Stimulated activated CD4-positive, alpha-beta T cell treated with anti-CD3 and anti-CD28 coated beads, Interleukin-4, amount 100 ng/mL, for 24 hours (primary cell): Measurements from ENCODE around the gene DSE.

ENCODE experiments used
- DNase-seq: peaks from one replicate; pipeline ENCODE4 v3.0.0-alpha.2; 2020

The DSE gene

DNA sequence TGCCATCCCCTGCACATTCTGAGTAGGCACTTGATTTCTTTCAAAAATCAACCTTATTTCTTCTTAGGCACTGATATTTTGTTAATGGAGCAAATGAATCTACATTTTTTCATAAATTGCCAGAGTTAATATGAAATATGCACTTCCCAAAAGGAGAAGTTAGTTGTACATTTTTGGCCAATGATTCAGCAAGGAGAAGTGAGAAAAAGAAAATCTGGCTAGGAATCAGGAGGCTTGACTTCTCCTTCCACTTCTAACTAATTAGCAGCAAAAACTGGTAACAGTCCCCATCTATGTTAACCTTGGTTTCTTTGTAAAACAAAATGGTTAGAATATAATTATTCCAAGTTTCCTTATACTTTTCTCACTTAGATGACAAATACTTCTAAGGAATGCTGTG lies 7.0 kb upstream of the DSE start:
- no peak for DNase-seq

DNA sequence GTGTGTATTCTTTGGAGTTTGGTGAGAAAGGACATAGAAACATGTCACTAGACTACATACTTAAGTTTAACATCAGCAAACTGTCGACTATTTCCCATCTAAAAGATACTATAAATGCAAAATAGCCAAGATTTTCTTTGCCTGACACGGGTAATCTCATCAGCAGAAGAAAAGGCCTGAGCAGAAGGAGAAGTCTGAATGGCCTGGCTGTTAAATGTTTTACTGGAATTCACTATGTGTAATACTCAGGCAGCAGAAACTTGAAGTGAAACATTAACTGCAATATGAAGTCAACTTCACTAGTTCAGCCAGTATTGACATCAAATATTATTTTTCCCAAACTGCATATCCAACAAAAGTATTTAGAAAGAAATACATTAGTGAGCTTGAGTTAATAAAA lies 6.4 kb upstream of the DSE start:
- DNase-seq: no peak

DNA sequence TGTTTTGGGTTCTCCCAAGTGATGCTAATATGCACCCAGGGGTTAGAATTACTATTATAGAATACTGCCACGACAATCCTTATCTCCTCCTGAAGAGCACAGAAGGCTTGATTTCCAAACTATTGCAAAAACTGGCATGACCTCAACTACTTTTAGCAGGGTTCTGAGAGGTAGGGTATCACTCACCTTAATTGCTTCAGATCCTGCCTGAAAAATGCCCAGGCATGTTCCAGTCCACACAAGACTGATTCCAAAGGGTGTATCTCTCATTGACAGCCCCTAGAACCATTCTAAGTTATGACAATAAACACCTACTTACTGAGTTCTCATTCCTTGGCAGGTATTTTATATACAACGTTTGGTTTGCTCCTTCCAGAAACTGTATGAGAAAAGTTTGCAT lies 5.0 kb upstream of the DSE start:
- DNase-seq: no peak

DNA sequence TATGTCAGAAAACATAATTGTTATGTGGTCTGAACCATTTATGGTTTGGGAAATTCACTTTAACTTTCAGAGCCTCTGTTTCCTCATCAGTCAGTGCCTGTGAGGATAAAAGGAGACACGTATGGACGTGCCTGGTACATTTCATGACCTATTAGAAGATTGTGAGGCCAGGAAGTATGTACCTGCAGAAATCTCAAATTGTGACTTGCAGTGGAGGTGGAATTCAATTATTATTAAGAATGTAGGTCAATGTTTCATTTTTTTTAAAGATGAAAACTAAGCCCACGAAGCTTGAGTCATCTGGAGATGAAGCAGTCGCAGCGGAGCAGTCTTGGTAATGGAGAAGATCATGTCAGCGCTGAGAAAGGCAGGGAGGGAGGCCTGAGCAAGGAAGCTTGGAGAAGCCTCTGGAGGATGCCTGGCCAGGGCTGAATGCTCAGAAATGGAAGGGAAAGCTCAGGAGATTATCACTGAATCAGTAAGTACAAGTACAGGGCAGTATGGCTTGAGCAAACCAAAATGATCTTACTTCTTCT lies 3.9 kb upstream of the DSE start:
- DNase-seq: no peak

DNA sequence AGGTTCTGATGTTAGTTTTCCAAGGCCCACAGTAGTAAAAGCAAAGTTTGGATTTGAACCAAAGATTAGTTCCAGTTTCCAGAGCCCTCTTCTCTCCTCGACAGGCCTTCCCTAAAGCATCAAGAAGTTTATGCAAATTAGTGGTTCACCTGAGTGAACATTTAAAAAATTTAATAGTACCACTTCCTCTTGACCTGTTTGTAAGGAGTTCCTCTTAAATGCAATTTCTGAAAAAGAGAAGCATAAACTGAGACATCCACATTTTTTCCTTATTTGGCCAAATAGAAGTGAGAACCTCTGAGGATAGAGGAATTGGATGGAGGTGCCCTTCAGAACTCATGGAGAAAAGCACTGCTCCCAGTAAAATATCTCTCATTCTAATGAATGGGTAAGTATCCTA lies 1.2 kb upstream of the DSE start:
- DNase-seq: no peak

DNA sequence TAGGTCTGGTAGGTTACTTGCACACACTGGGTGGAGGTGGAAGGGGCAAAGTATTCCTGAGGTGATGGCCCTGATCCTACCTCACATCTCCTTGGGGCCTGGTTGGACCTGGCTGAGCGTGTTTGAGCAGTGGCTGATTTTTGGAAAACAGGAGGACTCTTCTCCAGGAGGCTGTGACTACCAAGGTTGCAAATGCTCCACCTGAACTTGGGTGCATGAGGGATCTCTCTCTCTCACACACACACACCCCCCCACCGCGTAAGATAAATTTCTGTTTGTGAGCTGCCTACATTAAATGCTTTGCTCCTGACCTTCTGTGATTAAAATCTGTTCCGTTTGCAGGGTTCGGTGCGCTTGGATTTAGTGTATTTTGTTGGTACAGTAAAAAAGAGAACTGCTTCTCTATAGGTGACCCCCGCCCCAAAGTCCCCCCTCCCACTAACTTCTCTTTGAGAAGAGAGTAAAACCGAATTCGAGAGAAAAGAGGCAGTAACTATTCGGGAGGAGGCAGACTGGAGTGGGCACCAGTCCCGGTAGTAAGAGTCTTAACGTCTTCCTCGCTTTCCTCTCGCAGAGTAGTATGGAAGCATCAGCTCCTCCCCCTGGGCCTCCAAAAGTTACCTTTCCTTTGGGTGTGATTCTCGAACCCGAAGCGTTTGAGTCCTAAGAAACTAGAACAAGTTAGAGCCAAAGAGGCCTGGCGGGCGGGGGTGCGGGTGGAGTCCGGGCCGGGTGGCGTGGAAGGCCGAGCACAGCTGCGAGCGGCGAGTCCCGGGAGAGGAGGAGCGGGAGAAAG lies 585 bp upstream of the DSE start:
- DNase-seq: no peak

DNA sequence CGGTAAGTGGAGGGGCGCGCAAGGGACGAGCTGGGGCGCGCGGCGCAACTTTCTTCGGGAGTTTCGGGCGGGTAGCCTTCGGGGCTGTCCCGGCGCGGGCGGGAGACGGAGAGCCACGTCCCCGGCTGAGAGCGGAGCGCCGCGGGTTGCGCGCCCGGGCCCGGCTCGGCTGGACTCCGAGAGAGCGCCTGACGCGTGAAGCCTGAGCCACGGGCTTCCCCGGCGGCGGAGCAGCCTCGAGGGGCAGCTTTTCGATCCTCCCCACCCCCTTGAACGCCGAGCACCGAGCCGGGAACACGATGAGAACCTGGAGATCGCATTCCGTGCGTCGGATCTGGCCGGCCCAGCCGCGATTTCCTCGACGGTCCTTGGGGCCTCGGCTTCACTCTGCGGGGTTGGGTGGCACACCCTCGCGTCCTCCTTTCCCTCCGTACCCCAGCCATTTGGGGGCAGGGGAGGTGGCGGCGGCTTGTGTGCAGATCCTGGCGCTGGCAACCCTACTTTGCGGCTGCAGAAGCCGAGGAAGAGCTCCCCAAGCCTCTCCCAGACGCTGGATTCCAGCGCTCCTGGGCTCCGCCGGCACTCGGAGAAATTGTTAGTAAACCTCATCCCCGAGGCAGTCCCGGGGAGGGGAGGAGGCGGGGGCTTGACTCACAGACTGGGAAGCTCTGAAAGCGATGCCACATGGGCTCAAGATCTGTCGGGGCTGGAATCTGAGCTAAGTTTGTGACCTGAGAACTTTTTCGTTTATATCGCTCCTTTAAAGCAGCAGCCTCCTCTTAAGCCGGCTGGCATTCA lies 572 bp downstream of the DSE start:
- peak; percentile 34 for DNase-seq

DNA sequence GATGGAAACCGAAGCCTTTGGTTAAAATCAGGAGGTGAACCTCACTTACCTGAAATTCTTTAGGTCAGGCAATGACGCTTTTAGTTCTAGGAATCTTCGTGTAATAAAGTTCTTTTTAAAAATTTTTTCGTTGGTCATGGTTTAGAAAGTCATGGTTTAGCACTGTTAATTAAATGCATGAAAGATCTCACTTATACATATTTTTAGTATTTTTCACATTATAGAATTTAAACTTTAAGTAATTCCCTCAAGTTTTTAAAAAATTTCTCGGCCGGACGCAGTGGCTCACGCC lies 1.1 kb downstream of the DSE start:
- no peak for DNase-seq

DNA sequence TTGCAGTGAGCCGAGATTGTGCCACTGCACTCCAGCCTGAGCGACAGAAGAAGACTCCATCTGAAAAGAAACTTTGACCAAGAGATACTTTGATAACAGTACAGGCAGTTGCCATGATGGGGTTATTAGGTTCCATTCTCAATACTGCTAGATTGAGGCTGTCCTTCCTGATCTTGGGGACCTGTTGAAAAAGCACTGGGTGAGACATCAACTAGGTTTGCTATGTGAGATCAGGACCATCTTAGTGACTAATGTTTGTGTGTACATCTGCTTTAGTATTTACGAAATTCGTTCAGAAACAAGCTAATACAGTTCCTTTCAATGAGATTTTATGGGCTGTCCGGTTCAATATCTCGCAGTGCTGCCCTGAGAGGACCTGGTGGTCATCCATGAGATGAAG lies 2.6 kb downstream of the DSE start:
- no peak for DNase-seq

DNA sequence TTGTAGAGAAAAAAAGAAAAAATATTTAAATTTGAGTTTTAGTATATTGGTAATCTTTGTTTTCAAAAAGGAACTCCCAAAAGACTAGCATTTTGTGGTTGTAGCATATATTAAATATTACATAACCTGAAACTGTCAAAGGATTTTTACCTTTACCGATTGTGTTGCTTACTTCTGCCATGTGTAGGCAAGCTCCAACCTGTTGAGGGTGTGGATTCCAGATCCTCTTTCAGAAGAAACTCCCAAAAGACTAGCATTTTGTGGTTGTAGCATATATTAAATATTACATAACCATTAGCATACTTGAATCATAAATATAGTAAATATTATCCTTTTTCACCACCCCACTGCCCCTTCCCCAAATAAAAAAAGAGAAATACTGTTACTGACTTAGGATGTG lies 3.2 kb downstream of the DSE start:
- DNase-seq: no peak

DNA sequence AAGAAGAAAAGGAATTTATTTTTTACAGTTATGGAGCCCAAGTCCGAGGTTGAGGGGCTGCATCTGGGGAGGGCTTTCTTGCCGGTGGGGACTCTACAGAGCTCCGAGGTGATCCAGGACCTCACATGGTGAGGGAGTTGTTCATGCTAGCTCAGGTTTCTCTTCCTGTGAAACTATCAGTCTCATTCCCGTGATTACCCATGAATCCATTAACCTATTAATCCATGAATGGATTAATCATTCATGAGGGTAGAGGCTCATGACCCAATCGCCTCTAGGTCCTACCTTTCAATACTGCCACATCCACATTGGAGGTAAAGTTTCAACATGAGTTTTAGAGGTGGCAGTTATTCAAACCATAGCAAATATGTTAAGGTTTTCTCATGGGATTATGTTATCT lies 3.8 kb downstream of the DSE start:
- no peak for DNase-seq

DNA sequence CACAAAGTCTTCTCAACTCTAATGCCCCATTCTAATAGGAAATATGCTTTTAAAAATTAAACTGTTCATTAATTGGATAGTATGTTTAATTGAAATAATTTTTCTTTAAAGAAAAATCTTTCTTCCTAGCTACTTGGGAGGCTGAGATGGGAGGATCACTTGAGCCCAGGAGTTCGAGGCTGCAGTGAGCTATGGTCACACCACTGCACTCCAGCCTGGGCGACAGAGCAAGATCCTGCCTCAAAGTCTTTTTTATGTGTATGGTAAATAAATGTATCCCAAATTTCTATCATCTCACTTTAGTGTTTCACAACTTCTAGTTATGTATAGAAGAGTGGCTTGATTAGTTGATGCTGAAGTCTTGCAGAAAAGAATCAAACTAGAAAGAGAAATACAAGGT lies 4.5 kb downstream of the DSE start:
- DNase-seq: no peak

DNA sequence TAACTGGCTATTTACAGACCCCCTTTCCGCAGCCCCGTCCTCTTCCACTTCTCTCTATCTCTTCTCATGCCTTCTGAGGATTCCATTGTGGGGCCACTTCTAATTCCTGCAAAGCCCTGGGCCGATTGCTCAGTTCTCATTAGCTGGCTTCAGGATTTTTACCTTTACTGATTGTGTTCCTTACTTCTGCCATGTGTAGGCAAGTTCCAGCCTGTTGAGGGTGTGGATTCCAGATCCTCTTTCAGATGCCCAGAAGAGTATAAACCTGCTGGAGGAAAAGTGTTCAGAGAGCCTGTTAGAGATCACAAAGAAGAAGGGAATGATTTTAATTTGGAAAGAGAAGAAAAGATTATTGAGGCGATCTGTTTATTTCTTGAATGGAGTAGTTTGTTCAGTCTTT lies 5.4 kb downstream of the DSE start:
- no peak for DNase-seq

DNA sequence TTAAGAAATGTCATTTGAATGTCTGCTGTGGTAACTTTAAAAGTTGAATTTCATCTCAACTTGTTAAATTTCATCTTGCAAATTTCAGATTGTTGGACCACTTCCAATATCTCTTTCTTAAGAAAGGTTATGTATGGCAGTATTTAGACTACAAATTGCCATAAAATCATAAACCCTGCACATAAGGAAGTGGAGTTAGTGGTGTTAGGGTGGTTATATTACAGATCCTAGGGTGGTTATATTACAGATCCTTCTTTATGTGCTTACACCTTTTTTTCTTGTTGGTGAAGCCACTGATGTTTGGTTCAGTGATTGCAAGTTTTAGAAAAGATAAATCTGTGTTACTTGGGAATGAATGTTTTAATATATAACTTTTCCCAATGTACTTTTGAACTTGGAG lies 9.0 kb downstream of the DSE start:
- DNase-seq: no peak

DNA sequence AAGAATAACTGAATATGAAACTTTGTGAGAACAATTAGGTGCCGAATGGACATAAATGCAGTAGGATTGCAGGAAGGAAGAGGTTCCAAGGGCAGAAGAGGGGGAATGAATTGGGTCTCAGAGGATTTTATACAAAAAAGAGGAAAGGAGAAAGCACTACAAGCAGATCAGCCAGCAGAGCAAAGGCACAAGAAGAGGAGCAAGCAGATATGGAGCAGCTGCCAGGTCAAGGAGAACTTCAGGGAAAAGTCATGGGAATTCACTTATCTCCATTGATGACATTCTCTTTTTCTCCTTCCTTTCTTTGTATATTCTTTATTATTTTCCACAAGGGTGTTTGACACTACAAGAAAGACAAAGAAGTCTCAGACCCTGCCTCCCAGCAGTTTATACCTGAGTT lies 9.6 kb downstream of the DSE start:
- DNase-seq: no peak

DNA sequence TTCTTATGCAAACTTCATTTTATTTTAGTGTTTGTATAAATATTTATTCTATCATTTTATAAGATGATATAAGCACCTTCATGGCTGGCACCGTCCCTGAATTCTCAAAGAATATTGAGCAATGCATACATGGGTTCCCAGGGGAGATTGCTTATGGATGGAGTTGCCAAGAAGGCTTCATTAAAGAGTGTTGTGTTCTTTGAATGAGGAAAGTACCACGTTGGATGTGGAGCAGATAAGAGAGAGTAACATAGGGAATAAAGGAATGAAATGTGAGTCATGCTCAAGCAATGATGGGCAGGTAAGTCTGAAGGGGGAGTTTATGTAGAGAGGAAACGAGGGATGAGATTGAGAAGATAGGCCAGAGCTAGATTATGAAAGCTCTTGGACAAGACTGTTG lies 10.3 kb downstream of the DSE start:
- no peak for DNase-seq

DNA sequence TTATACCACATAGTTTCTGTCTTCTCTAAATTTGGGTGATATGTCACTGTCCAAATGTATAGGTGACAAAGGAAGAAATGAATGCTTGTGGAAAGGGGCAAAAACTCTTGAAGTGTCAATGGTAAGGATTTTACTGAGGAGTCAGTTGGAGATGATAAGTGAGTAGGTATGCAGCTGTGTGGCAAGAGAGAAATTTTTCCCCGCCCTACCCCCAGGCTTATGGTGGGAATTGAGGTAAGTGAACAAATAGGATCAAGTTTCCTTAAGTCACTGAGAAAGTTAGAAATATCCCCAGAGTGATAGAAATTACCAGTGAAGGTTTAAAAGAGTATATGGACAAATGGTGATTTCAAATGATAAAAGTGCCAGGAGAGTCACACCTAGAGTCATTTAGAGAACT lies 11.8 kb downstream of the DSE start:
- DNase-seq: no peak

DNA sequence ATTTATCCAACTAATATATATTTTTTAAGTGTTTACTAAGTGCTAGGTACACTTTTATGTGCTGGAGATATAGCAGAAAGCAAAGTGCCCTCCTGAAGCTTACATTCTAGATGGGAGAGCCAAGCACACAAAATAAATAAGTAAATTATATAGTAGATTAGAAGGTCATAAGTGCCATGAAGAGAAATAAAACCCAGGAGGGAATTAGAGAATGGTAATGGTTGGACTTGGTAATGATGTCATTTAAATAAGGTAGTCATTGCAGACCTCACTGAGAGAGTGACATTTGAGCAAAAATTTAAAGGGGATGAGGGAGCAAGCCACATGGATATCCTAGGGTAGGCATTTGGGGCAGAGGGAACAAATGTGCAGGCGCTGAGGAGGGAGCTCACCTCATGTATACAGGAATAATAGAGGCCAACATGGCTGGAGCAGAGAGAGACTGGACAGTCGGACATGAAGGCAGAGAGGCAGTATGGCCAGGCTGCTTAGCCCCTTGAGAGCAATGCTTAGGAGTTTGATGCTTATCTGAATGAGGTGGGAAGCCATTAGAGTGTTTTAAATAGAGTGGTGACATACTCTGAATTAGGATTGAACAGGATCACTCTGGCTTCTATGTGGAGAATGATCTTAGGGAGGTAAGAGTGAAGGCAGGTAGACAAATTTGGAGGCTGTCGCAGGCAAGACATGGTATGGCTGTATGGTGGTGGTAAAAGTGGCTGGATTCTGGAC lies 14.1 kb downstream of the DSE start:
- no peak for DNase-seq

DNA sequence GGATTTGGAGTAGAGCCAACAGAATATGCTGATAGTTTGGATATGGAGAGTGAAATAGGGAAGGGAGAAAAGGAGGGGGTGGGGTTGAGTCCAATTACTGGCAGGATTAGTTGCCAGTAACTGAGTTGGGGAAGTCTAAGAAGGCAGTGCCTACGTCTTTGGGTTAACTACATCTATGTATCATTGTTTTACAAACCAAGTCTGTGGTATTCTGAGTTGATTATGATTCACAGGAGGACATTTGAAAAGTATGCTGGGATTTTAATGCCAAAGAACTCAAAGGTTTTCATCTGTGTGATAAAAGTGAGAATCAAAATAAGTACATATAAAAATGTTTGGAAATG lies 14.7 kb downstream of the DSE start:
- DNase-seq: no peak

DNA sequence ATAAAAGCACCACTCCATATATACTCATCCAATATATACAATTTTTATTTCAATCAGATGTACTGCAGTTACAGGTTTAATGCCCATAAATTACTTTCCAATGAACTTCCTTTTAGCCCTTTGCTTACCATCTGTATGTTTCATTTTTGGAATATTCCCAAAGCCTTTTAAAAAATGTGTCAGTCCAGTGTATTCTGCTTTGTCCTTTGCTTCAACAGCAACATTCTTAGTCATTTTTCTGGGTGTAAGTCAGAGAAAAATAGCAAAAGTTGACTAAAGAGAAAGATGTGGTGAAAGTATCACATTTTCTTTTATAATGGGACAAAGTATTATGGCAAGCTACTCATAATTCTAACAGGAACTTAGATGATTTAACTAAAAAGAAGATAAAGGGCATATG lies 15.2 kb downstream of the DSE start:
- DNase-seq: no peak

DNA sequence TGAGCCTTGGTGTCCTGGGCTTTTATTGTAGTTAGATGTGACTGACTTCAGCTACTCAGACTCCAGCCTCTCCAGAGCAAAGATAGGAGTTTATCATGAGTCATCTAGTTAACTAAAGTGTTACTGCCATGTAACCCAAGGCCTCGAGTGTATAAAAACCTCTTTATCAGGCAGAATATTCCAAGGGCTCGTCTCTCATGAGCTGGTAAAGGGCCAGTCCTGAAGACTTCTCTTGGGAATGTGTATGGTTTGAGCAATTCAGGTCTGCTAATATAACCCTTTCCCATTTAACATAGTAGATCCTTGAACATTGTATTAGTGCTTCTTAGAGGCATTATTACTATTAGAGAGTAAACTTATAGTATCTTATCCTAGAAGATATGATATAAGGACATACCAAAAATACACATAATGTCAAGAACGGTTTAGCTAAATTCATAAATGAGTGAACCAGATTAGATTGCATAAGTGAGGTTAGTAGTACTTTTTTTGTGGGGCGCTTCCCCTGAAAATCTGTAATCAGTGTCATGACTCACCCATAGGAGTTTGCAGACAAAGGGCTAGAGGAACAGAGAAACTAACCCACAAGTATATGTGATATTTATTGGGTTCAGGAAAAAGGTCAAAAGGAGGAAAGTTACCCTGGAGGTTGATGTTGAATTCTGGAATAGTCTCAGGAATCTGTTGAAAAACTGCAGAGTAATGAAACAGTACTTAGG lies 16.0 kb downstream of the DSE start:
- DNase-seq: no peak

DNA sequence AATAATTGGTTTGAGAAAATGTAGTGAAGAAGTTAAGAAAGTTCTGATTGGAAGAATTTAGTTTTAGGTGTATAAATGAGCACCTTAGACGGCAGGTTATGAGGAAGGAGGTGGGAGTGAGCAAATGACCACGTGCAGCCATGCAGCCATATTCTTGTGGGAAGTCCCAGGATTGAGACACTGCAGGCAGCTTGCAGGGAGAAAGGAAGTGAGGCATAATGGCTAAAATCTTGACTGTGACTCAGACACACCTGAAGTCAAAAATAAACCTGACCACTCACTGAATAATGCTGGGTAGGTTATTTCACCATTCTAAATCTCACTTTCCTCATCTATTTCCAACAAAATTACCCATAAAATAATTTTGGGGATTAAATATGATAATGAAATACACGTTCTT lies 16.6 kb downstream of the DSE start:
- no peak for DNase-seq

DNA sequence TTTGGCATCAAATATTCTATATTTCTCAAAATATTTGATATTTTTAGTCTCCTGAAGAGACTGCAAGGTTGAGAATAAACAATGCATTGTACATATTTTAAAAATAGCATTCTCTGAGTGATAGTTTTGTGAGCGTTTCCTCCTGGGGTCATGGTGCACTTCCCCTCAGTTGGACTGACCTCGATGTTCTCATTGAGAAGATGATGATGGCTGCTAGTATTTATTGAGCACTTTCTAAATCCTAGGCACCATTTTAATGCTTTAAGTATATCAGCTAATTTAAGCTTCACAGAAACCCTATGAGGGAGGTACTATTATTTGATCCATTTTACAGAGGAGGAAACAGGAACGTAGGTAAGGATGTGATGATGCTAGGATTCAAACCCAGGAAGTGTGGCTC lies 18.2 kb downstream of the DSE start:
- DNase-seq: no peak
